ENCODE results near the gene ARHGAP18. TPM values are rescaled to one million over a fixed set of nuclear protein-coding genes. Genes with fewer than 3 reads are reported as not detected.
"Not testable (repeated sequence)": the region's sequence is repeated elsewhere in the genome, so short reads cannot be mapped to it uniquely, and the experiment has no call there.

ARHGAP18 gene
- total and polyA plus RNA-seq, 2 of the 13 experiments (the other 11 are each of a cell fraction or from before 2014, with no cell fraction given): 58.2 to 115 TPM

DNA sequence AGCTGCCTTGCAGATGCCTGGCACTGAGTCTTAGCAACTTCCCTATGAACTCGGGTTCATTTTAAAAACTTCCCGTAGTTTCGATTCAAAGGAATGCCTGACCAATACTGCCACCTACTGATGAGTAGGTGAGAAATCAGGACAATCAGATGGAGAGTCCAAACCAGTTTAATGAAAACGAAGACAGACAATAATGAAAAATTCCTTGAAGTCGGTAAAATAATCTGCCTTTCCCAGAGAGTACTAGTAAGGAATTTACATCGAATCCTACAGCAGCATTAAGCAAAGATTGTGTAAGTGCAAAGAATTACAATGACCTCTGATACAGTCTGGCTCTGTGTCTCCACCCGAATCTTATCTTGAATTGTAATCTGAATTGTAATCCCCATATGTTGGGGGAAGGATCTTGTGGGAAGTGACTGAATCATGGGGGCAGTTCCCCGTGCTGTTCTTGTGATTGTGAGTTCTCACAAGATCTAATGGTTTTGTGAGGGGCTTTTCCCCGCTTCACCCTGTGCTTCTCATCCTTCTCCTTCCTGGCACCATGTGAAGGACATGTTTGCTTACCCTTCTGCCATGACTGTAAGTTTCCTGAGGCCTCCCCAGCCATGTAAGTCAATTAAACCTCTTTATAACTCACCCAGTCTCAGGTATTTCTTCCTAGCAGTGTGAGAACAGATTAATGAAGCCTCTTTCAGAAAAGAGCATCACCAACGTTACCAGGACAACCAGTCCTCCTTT is 134.4 kb downstream of the ARHGAP18 start (continued):
- TF ChIP-seq, protein P1, sequence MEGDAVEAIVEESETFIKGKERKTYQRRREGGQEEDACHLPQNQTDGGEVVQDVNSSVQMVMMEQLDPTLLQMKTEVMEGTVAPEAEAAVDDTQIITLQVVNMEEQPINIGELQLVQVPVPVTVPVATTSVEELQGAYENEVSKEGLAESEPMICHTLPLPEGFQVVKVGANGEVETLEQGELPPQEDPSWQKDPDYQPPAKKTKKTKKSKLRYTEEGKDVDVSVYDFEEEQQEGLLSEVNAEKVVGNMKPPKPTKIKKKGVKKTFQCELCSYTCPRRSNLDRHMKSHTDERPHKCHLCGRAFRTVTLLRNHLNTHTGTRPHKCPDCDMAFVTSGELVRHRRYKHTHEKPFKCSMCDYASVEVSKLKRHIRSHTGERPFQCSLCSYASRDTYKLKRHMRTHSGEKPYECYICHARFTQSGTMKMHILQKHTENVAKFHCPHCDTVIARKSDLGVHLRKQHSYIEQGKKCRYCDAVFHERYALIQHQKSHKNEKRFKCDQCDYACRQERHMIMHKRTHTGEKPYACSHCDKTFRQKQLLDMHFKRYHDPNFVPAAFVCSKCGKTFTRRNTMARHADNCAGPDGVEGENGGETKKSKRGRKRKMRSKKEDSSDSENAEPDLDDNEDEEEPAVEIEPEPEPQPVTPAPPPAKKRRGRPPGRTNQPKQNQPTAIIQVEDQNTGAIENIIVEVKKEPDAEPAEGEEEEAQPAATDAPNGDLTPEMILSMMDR (CRISPR knock-in tag; IDR thresholded peaks at IDR 0.05): peak; percentile 58
- 0 out of 2 replicates have a peak, but pooled peaks have one; percentile 14 for TF ChIP-seq SMC3 (IDR thresholded peaks at IDR 0.05; ENCODE audit: low read length)
- TF ChIP-seq, protein P2, sequence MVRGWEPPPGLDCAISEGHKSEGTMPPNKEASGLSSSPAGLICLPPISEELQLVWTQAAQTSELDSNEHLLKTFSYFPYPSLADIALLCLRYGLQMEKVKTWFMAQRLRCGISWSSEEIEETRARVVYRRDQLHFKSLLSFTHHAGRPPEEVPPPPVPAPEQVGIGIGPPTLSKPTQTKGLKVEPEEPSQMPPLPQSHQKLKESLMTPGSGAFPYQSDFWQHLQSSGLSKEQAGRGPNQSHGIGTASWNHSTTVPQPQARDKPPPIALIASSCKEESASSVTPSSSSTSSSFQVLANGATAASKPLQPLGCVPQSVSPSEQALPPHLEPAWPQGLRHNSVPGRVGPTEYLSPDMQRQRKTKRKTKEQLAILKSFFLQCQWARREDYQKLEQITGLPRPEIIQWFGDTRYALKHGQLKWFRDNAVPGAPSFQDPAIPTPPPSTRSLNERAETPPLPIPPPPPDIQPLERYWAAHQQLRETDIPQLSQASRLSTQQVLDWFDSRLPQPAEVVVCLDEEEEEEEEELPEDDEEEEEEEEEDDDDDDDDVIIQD (CRISPR knock-in tag; IDR thresholded peaks at IDR 0.05; ENCODE audit: low read depth): peak; percentile 93
- TF ChIP-seq ZKSCAN1 (IDR thresholded peaks at IDR 0.05; ENCODE audit: low read length): no peak

DNA sequence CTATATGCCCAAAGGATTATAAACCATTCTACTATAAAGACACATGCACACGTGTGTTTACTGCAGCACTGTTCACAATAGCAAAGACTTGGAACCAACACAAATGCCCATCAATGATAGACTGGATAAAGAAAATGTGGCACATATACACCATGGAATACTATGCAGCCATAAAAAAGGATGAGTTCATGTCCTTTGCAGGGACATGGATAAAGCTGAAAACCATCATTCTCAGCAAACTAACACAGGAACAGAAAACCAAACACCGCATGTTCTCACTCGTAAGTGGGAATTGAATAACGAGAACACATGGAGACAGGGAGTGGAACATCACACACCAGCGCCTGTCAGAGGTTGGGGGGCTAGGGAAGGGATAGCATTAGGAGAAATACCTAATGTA is 135.4 kb downstream of the ARHGAP18 start:
- H4K20me1 ChIP-seq (ENCODE audit: insufficient read depth, low read length); in situ Hi-C loops (cut with HindIII; ENCODE audit: extremely low pct_ligation_motif_present, low pct_unique_long_range_greater_than_20kb); FAIRE-seq; H3K27ac ChIP-seq (ENCODE audit: extremely low read length, insufficient read depth, low read length); ATAC-seq; H3K4me1 ChIP-seq (ENCODE audit: insufficient read depth, low read length); BruUV-seq (replicated peaks); H3K4me2 ChIP-seq (ENCODE audit: low read depth, low read length); H3K27me3 ChIP-seq (ENCODE audit: control insufficient read depth in 1 of 2, insufficient read depth in 2 of 2, low read length in 2 of 2); H3K4me3 ChIP-seq (replicated peaks in 1 of 3; ENCODE audit: insufficient read depth in 1 of 3, low read depth in 2 of 3, low read length in 3 of 3); DNase-seq (ENCODE audit: low spot score); H3K9ac ChIP-seq (ENCODE audit: insufficient read depth, low read depth, low read length); H3K79me2 ChIP-seq (ENCODE audit: insufficient read depth, low read length); H3K9me3 ChIP-seq (ENCODE audit: low read length); POLR2A ChIA-PET; H2AFZ ChIP-seq (ENCODE audit: low read length): not testable (repeated sequence)
- CTCF ChIA-PET (ENCODE audit: low intra/inter-chr PET ratio, low total read pairs): interaction anchor here (2.4 kb wide), 1 partner anchor 75 kb away, joined by 21 read pairs; no protein-coding TSS in a partner anchor
- peaks cover 8 to 19% of the 10 kb centered on the region in 2 experiments; a peak in 4 of 5 replicates for H3K36me3 ChIP-seq (replicated peaks in 1 of 2; ENCODE audit: control insufficient read depth in 1 of 2, insufficient read depth in 2 of 2, low read length in 2 of 2)
- 0 out of 2 replicates have a peak, but pooled peaks have one; percentile 31 for TF ChIP-seq ZMYM3 (CRISPR knock-in tag; IDR thresholded peaks at IDR 0.05)
- 97% methylated on average over 5 of the region's 5 CpGs for WGBS (ENCODE audit: low lambda C conversion rate)
- intact Hi-C loops (cut with micrococcal nuclease; ENCODE audit: unreplicated experiment): loop anchor here (1.0 kb wide), 1 partner anchor 75 kb away; no protein-coding TSS in a partner anchor

DNA sequence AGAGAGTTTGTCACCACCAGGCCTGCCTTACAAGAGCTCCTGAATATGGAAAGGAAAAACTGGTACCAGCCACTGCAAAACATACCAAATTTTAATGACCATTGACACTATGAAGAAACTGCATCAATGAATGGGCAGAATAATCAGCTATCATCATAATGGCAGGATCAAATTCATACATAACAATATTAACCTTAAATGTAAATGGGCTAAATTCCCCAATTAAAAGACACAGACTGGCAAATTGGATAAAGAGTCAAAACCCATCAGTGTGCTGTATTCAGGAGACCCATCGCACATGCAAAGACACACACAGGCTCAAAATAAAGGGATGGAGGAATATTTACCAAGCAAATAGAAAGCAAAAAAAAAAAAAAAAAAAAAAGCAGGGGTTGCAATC is 139.0 kb downstream of the ARHGAP18 start:
- H3K4me3 ChIP-seq (replicated peaks in 1 of 3; ENCODE audit: insufficient read depth in 1 of 3, low read depth in 2 of 3, low read length in 3 of 3); H2AFZ ChIP-seq (ENCODE audit: low read length); H3K4me1 ChIP-seq (ENCODE audit: insufficient read depth, low read length); intact Hi-C loops (cut with micrococcal nuclease; ENCODE audit: unreplicated experiment); ATAC-seq; FAIRE-seq; BruUV-seq (replicated peaks); in situ Hi-C loops (cut with HindIII; ENCODE audit: extremely low pct_ligation_motif_present, low pct_unique_long_range_greater_than_20kb); CTCF ChIA-PET (ENCODE audit: low intra/inter-chr PET ratio, low total read pairs); H3K27ac ChIP-seq (ENCODE audit: extremely low read length, insufficient read depth, low read length); H3K79me2 ChIP-seq (ENCODE audit: insufficient read depth, low read length); H3K4me2 ChIP-seq (ENCODE audit: low read depth, low read length); DNase-seq (ENCODE audit: low spot score); H3K9me3 ChIP-seq (ENCODE audit: low read length); H4K20me1 ChIP-seq (ENCODE audit: insufficient read depth, low read length); H3K36me3 ChIP-seq (replicated peaks in 1 of 2; ENCODE audit: control insufficient read depth in 1 of 2, insufficient read depth in 2 of 2, low read length in 2 of 2); H3K27me3 ChIP-seq (ENCODE audit: control insufficient read depth in 1 of 2, insufficient read depth in 2 of 2, low read length in 2 of 2); POLR2A ChIA-PET; H3K9ac ChIP-seq (ENCODE audit: insufficient read depth, low read depth, low read length): not testable (repeated sequence)
- 97% methylated on average over 1 of the region's 1 CpG for WGBS (ENCODE audit: low lambda C conversion rate)
